Measurements from ENCODE around the gene PATJ. TPM values are rescaled to one million over a fixed set of nuclear protein-coding genes. Genes with fewer than 3 reads are reported as not detected.
"Not testable (repeated sequence)": the region's sequence is repeated elsewhere in the genome, so short reads cannot be mapped to it uniquely, and the experiment has no call there.

The PATJ gene
- total RNA-seq, 4 donors from 2014 or later = 24.3 to 36.3 (median 28.8) TPM

DNA sequence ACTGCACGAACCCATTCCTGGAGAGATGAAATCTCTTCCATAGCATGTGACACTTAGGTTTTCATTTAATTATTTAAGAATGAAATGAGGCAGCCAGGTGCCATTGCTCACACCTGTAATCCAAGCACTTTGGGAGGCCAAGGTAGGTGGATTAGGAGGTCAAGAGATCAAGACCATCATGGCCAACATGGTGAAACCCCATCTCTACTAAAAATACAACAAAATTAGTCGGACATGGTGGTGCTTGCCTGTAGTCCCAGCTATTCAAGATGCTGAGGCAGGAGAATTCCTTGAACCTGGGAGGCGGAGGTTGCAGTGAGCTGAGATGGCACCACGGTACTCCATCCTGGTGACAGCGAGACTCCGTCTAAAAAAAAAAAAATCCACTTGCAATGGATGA, 470.1 kb downstream of the PATJ start:
- TF ChIP-seq EP300 (IDR thresholded peaks at IDR 0.05) (no peak), POLR2A (IDR thresholded peaks at IDR 0.05) (no peak)
- TF ChIP-seq, protein P1, sequence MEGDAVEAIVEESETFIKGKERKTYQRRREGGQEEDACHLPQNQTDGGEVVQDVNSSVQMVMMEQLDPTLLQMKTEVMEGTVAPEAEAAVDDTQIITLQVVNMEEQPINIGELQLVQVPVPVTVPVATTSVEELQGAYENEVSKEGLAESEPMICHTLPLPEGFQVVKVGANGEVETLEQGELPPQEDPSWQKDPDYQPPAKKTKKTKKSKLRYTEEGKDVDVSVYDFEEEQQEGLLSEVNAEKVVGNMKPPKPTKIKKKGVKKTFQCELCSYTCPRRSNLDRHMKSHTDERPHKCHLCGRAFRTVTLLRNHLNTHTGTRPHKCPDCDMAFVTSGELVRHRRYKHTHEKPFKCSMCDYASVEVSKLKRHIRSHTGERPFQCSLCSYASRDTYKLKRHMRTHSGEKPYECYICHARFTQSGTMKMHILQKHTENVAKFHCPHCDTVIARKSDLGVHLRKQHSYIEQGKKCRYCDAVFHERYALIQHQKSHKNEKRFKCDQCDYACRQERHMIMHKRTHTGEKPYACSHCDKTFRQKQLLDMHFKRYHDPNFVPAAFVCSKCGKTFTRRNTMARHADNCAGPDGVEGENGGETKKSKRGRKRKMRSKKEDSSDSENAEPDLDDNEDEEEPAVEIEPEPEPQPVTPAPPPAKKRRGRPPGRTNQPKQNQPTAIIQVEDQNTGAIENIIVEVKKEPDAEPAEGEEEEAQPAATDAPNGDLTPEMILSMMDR (IDR thresholded peaks at IDR 0.05) = no peak
- Histone ChIP-seq H3K4me1 (no peaks in the 10 kb centered on the region), H3K9me3 (peaks cover 0 to 18% (median 3%) of the 10 kb centered on the region in 4 donors), H3K27me3 (no peaks in the 10 kb centered on the region), H3K4me3 (no peak overlapping the region), H3K36me3 (peaks cover 0 to 23% (median 0%) of the 10 kb centered on the region in 3 donors), H3K27ac (no peak overlapping the region)
- DNase-seq (ENCODE audit: low spot score in 2 of 2) = no peak
- 88 to 91% methylated on average over 6 of the region's 6 CpGs for WGBS, 2 donors

DNA sequence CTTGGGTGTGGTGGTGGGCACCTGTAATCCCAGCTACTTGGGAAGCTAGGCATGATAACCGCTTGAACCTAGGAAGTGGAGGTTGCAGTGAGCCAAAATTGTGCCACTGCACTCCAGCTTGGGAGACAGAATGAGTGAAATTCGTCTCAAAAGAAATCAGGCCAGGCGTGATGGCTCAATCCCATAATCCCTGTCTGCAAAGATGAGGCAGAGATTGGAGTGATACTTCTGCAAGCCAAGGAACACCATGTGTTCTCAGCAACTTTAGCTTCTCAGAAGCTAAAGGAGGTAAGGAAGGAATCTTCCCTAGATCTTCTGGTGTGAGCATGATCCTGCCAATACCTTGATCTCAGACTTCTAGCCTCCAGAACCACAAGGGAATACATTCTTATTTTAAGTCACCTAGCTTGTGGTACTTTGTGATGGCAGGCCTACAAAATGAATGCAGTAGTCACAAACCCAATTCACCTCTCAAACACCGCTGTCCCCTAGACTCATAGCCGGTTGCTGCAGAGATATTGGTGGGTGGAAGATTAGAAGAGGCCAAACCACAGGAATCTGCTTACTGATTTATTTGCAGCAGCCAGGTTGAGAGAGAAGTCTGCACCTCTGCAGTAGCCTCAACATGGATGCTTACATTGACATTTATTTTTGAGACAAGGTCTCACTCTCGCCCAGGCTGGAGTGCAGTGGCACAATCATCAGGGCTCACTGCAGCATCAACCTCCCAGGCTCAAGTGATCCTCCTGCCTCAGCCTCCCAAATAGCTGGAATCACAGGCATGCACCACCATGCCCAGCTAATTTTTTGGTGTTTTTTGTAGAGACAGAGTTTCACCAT, 471.0 kb downstream of the PATJ start:
- Histone ChIP-seq H3K36me3 (peaks cover 0 to 14% (median 0%) of the 10 kb centered on the region in 3 donors), H3K9me3 (peaks cover 0 to 18% (median 3%) of the 10 kb centered on the region in 4 donors), H3K27ac (no peak overlapping the region), H3K4me3 (no peak overlapping the region), H3K27me3 (no peaks in the 10 kb centered on the region), H3K4me1 (no peaks in the 10 kb centered on the region)
- WGBS, 2 donors = 82% methylated on average over 6 of the region's 6 CpGs
- TF ChIP-seq, protein P1 (IDR thresholded peaks at IDR 0.05) = no peak
- TF ChIP-seq EP300 (IDR thresholded peaks at IDR 0.05) (no peak), POLR2A (IDR thresholded peaks at IDR 0.05) (no peak)
- no peak for DNase-seq (ENCODE audit: low spot score in 2 of 2)

DNA sequence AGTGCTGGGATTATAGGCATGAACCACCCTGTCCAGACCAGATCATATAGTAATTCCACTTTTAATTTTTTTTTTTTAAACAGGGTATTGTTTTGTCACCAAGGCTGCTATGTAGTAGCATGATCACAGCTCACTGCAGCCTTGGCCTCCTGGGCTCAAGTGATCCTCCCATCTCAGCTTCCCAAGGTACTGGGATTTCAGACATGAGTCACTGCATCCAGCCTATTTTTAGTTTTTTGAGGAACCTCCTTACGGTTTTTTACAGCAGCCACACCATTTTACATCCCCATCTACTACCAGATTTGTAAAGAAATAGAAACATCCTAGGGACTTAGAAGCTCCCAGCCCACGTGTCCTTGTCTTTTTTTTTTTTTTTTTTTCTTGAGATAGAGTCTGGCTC, 476.3 kb downstream of the PATJ start:
- Histone ChIP-seq H3K27me3 (no peaks in the 10 kb centered on the region), H3K36me3 (no peaks in the 10 kb centered on the region), H3K27ac (no peak overlapping the region), H3K4me3 (no peak overlapping the region), H3K9me3 (no peaks in the 10 kb centered on the region), H3K4me1 (no peaks in the 10 kb centered on the region)
- no peak for DNase-seq (ENCODE audit: low spot score in 2 of 2)
- WGBS, 2 donors = 79 to 80% methylated on average over 2 of the region's 2 CpGs
- TF ChIP-seq EP300 (IDR thresholded peaks at IDR 0.05) = no peak
- TF ChIP-seq POLR2A (IDR thresholded peaks at IDR 0.05) = no peak
- TF ChIP-seq, protein P1 (IDR thresholded peaks at IDR 0.05) = no peak

DNA sequence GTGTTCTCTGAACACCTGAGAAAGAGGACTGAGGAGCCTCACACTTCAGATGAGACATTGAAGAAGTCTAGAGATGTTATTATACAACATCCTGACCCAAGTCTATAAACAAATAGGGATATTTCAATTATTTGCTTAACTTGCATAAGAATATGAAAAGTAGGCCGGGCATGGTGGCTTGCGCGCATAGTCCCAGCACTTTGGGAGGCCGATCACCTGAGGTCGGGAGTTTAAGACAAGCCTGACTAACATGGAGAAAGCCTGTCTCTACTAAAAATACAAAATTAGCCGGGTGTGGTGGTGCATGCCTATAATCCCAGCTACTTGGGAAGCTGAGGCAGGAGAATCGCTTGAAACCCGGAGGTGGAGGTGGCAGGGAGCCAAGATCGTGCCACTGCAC, 478.2 kb downstream of the PATJ start:
- H3K4me3 ChIP-seq; H3K27me3 ChIP-seq; H3K9me3 ChIP-seq; H3K4me1 ChIP-seq; H3K27ac ChIP-seq; H3K36me3 ChIP-seq; DNase-seq (ENCODE audit: low spot score in 2 of 2): not testable (repeated sequence)
- WGBS, 2 donors = 90 to 95% methylated on average over 9 of the region's 9 CpGs

DNA sequence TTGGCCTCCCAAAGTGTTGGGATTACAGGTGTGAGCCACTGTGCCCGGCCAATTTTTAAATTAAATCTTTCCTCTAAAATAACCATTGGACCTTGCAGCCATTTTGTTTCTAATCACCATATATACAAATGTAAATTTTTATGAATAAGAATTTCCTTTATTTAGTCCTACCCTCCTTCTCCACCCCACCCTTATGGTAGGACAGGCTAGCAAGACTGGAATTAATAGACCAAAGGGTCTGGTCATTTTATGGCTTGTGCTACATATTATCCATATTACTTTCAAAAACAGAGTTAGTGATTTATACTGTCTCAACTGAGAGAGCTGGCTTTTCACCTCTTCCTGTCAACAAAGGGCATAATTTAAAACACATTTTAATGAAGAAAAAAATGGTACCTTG, 478.9 kb downstream of the PATJ start:
- H3K9me3 ChIP-seq = no peaks in the 10 kb centered on the region
- H3K36me3 ChIP-seq = no peaks in the 10 kb centered on the region
- no peak overlapping the region for H3K4me3 ChIP-seq
- H3K27me3 ChIP-seq = no peaks in the 10 kb centered on the region
- DNase-seq (ENCODE audit: low spot score in 2 of 2) = no peak
- no peak overlapping the region for H3K27ac ChIP-seq
- no peaks in the 10 kb centered on the region for H3K4me1 ChIP-seq
- WGBS, 2 donors = 100% methylated on average over 1 of the region's 1 CpG
- TF ChIP-seq EP300 (IDR thresholded peaks at IDR 0.05) = no peak
- TF ChIP-seq, protein P1 (IDR thresholded peaks at IDR 0.05) = no peak
- TF ChIP-seq POLR2A (IDR thresholded peaks at IDR 0.05) = no peak

Measured in tibial nerve (tissue), 4 donors.